ENCODE data around the gene STING1.
"Not testable (repeated sequence)": the region's sequence is repeated elsewhere in the genome, so short reads cannot be mapped to it uniquely, and the experiment has no call there.

- TF ChIP-seq POLR2A (IDR thresholded peaks at IDR 0.05; ENCODE audit: low read depth, low read length); TAF1 (IDR thresholded peaks at IDR 0.05; ENCODE audit: borderline replicate concordance, low read depth, low read length): not testable (repeated sequence)
Observed at GRCh38 chr5:139479729-139480128, 2.8 kb downstream of the STING1 start.

All from GM12892 (cell line).